ENCODE data around the gene TSPOAP1. TPM values are rescaled to one million over a fixed set of nuclear protein-coding genes. Genes with fewer than 3 reads are reported as not detected.

The TSPOAP1 gene, protein sequence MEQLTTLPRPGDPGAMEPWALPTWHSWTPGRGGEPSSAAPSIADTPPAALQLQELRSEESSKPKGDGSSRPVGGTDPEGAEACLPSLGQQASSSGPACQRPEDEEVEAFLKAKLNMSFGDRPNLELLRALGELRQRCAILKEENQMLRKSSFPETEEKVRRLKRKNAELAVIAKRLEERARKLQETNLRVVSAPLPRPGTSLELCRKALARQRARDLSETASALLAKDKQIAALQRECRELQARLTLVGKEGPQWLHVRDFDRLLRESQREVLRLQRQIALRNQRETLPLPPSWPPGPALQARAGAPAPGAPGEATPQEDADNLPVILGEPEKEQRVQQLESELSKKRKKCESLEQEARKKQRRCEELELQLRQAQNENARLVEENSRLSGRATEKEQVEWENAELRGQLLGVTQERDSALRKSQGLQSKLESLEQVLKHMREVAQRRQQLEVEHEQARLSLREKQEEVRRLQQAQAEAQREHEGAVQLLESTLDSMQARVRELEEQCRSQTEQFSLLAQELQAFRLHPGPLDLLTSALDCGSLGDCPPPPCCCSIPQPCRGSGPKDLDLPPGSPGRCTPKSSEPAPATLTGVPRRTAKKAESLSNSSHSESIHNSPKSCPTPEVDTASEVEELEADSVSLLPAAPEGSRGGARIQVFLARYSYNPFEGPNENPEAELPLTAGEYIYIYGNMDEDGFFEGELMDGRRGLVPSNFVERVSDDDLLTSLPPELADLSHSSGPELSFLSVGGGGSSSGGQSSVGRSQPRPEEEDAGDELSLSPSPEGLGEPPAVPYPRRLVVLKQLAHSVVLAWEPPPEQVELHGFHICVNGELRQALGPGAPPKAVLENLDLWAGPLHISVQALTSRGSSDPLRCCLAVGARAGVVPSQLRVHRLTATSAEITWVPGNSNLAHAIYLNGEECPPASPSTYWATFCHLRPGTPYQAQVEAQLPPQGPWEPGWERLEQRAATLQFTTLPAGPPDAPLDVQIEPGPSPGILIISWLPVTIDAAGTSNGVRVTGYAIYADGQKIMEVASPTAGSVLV (N-terminal part only)
- 0.79 and 1.9 TPM in 2 replicates for polyA plus RNA-seq (2012; rRNA removed)
- 0.28 and 0.97 TPM in 2 replicates for polyA plus RNA-seq (2012; cell fraction: cytosol; rRNA removed)
- 4.8 and 8.3 TPM in 2 replicates for polyA plus RNA-seq (2012; cell fraction: nucleus; rRNA removed)

GRCh38 chr17:58328195-58329034 lies at the start of gene TSPOAP1:
TSS of gene TSPOAP1 (minus strand) at chr17:58328795. CDS start at chr17:58327920, 875 bp downstream.
- WGBS (ENCODE audit: low lambda C conversion rate) = 48% methylated on average over 20 of the region's 23 CpGs
- no peaks in the 10 kb centered on the region for H3K9me3 ChIP-seq
- POLR2A ChIA-PET = interaction anchor here (1.5 to 2.0 kb wide), 3 partner anchors 8 to 24 kb away, joined by 4 to 15 read pairs (median 6); partner anchors contain the start of gene SUPT4H1

DNA sequence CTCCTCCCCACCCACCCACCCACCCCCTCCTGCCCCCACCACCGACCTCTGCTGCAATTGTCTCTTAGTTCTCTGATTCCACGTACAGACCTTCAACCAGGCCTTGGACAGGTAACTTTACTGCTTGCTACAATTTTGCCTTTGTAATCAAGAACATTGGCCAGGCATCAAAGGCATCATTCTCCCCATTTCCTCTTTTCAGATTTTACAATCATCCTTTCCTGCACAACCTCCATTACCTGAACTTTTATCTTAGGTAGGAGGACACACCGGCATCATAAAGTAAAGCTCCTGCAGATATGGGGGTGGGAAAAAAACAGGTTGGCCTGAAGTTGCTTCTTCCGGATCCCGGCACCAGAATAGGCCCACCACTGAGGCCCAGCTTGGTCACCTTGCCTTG lies 49.1 kb upstream of the TSPOAP1 start:
- no peaks in the 10 kb centered on the region for H3F3A ChIP-seq (replicated peaks; ENCODE audit: insufficient read depth)
- no peaks in the 10 kb centered on the region for H3K36me3 ChIP-seq (replicated peaks in 1 of 2; ENCODE audit: control insufficient read depth in 1 of 2, insufficient read depth in 2 of 2, low read length in 1 of 2)
- no peaks in the 10 kb centered on the region for H3K9me2 ChIP-seq
- DNase-seq = no peak
- H3K9me3 ChIP-seq = no peaks in the 10 kb centered on the region
- 51% methylated on average over 5 of the region's 5 CpGs for WGBS (ENCODE audit: low lambda C conversion rate)
- H3K4me2 ChIP-seq = no peak overlapping the region
- H3K9ac ChIP-seq = no peak overlapping the region
- ChIA-PET POLR2A (interaction anchor here (1.5 kb wide), 1 partner anchor 25 kb away, joined by 3 read pairs; no protein-coding TSS in a partner anchor), CTCF (interaction anchor here (0.6 kb wide), 1 partner anchor 123 kb away, joined by 3 read pairs; no protein-coding TSS in a partner anchor)
- H3K79me2 ChIP-seq (ENCODE audit: insufficient read depth) = no peaks in the 10 kb centered on the region
- H3K27ac ChIP-seq (ENCODE audit: low read depth in 2 of 2, low read length in 1 of 2) = no peak overlapping the region
- no peaks in the 10 kb centered on the region for H3K4me1 ChIP-seq (ENCODE audit: control insufficient read depth in 1 of 2, insufficient read depth in 2 of 2, low read depth in 1 of 2, low read length in 1 of 2)
- H4K20me1 ChIP-seq (ENCODE audit: insufficient read depth) = no peaks in the 10 kb centered on the region
- peaks cover 34% of the 10 kb centered on the region for H3K27me3 ChIP-seq (ENCODE audit: insufficient read depth)
- no peak for TF ChIP-seq MEF2A (IDR thresholded peaks at IDR 0.05; ENCODE audit: borderline replicate concordance, low read depth)
- TF ChIP-seq SIN3A (IDR thresholded peaks at IDR 0.05; ENCODE audit: borderline replicate concordance, low read depth, low read length) = no peak
- TF ChIP-seq GATA2 (CRISPR knock-in tag; IDR thresholded peaks at IDR 0.05) = no peak
- TF ChIP-seq EP300 (IDR thresholded peaks at IDR 0.05; ENCODE audit: borderline replicate concordance in 1 of 2, low read depth in 1 of 2, low read length in 1 of 2) = no peak
- no peak for TF ChIP-seq USF1 (IDR thresholded peaks at IDR 0.05; ENCODE audit: borderline replicate concordance, low read depth)
- TF ChIP-seq POLR2AphosphoS5 (IDR thresholded peaks at IDR 0.05; ENCODE audit: low read depth, low read length) = no peak
- no peak for TF ChIP-seq FOXJ3 (CRISPR knock-in tag; IDR thresholded peaks at IDR 0.05)
- TF ChIP-seq RCOR1 (IDR thresholded peaks at IDR 0.05; ENCODE audit: low read length) = no peak
- TF ChIP-seq RFX5 (IDR thresholded peaks at IDR 0.05; ENCODE audit: low read length) = no peak
- TF ChIP-seq, protein P1, sequence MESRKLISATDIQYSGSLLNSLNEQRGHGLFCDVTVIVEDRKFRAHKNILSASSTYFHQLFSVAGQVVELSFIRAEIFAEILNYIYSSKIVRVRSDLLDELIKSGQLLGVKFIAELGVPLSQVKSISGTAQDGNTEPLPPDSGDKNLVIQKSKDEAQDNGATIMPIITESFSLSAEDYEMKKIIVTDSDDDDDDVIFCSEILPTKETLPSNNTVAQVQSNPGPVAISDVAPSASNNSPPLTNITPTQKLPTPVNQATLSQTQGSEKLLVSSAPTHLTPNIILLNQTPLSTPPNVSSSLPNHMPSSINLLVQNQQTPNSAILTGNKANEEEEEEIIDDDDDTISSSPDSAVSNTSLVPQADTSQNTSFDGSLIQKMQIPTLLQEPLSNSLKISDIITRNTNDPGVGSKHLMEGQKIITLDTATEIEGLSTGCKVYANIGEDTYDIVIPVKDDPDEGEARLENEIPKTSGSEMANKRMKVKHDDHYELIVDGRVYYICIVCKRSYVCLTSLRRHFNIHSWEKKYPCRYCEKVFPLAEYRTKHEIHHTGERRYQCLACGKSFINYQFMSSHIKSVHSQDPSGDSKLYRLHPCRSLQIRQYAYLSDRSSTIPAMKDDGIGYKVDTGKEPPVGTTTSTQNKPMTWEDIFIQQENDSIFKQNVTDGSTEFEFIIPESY (IDR thresholded peaks at IDR 0.05; ENCODE audit: borderline replicate concordance, low read depth) = no peak
- no peak for TF ChIP-seq FOSL2 (IDR thresholded peaks at IDR 0.05; ENCODE audit: borderline replicate concordance, low read depth)
- TF ChIP-seq EZH2phosphoT487 (IDR thresholded peaks at IDR 0.05; ENCODE audit: borderline replicate concordance, low read depth) = no peak
- TF ChIP-seq YY1 (IDR thresholded peaks at IDR 0.05; ENCODE audit: low read depth) = no peak
- H2AFZ ChIP-seq (ENCODE audit: low read depth) = no peak overlapping the region
- no peak overlapping the region for H3K4me3 ChIP-seq (ENCODE audit: low read depth in 2 of 2, low read length in 1 of 2)

More at GRCh38 chr17:58328195-58329034, at the start of gene TSPOAP1:
- H3K36me3 ChIP-seq (replicated peaks in 1 of 2; ENCODE audit: control insufficient read depth in 1 of 2, insufficient read depth in 2 of 2, low read length in 1 of 2) = no peaks in the 10 kb centered on the region
- TF ChIP-seq CHD2 (IDR thresholded peaks at IDR 0.05; ENCODE audit: low read length, partially characterized antibody) (no peak), NRF1 (IDR thresholded peaks at IDR 0.05; ENCODE audit: low read depth, low read length) (no peak), MXI1 (IDR thresholded peaks at IDR 0.05; ENCODE audit: low read depth, low read length) (peak; percentile 73; the same call in 1 of the 2 replicates), FOSL2 (IDR thresholded peaks at IDR 0.05; ENCODE audit: borderline replicate concordance, low read depth) (no peak), GABPA (IDR thresholded peaks at IDR 0.05; ENCODE audit: low read depth) (no peak)
- H3K27ac ChIP-seq (ENCODE audit: low read depth in 2 of 2, low read length in 1 of 2) = peak within 1 kb of the TSS in 1 of 2 experiments; percentile 7; a peak in 1 of 4 replicates
- H3K9me2 ChIP-seq = no peaks in the 10 kb centered on the region
- peaks cover 21% of the 10 kb centered on the region; the same call in 1 of the 2 replicates for H3K27me3 ChIP-seq (ENCODE audit: insufficient read depth)
- peak within 1 kb of the TSS in 1 of 2 experiments; percentile 23; a peak in 1 of 4 replicates for H3K4me3 ChIP-seq (ENCODE audit: low read depth in 2 of 2, low read length in 1 of 2)
- H3K79me2 ChIP-seq (ENCODE audit: insufficient read depth) = no peaks in the 10 kb centered on the region
- no peaks in the 10 kb centered on the region for H4K20me1 ChIP-seq (ENCODE audit: insufficient read depth)
- no peak within 1 kb of the TSS for H3K9ac ChIP-seq
- peaks cover 0 to 35% of the 10 kb centered on the region in 2 experiments; a peak in 1 of 4 replicates for H3K4me1 ChIP-seq (ENCODE audit: control insufficient read depth in 1 of 2, insufficient read depth in 2 of 2, low read depth in 1 of 2, low read length in 1 of 2)
- no peak within 1 kb of the TSS for H3K4me2 ChIP-seq
- DNase-seq = peak; percentile 95
- CTCF ChIA-PET = interaction anchor here (0.8 to 1.8 kb wide), 6 partner anchors 11 to 119 kb away, joined by 3 to 12 read pairs (median 4); partner anchors contain the start of gene RNF43
- no peak within 1 kb of the TSS for H2AFZ ChIP-seq (ENCODE audit: low read depth)
- no peaks in the 10 kb centered on the region for H3F3A ChIP-seq (replicated peaks; ENCODE audit: insufficient read depth)

Measured in SK-N-SH (cell line).